OCI-LY1 (cell line): ENCODE results near the gene GBX1.

Source experiments
- H2AFZ ChIP-seq: fragments of 200-600 bp; sonication (generic), shearing (Covaris generic); 2 replicates; pipeline ENCODE4 v1.6.0; 2014; ENCODE audit warnings: antibody characterized with exemption, mild to moderate bottlenecking, low read length
- H3F3A ChIP-seq: fragments of 200-600 bp; sonication (generic), shearing (Covaris generic); 2 replicates; pipeline ENCODE4 v1.6.0; 2014; ENCODE audit warnings: mild to moderate bottlenecking, antibody characterized with exemption, low read length, moderate library complexity; ENCODE audit not compliant: insufficient read depth
- H3K27ac ChIP-seq: fragments of 200-600 bp; sonication (generic); 2 replicates; pipeline ENCODE4 v1.5.1; 2014; ENCODE audit warnings: low read length, mixed run types, mild to moderate bottlenecking, low read depth; ENCODE audit not compliant: poor library complexity, severe bottlenecking
- H3K27me3 ChIP-seq: fragments of 200-600 bp; sonication (generic); 2 replicates; pipeline ENCODE4 v1.6.0; 2014; ENCODE audit warnings: antibody characterized with exemption, mild to moderate bottlenecking, low read length, moderate library complexity; ENCODE audit not compliant: insufficient read depth
- H3K36me3 ChIP-seq: fragments of 200-600 bp; sonication (generic); 2 replicates; pipeline ENCODE4 v1.6.1; 2014; ENCODE audit warnings: mild to moderate bottlenecking, antibody characterized with exemption, low read length, moderate library complexity, mixed read lengths; ENCODE audit not compliant: insufficient read depth
- H3K4me1 ChIP-seq: fragments of 200-600 bp; sonication (generic); 2 replicates; pipeline ENCODE4 v1.5.1; 2014; ENCODE audit warnings: mild to moderate bottlenecking, low read length, moderate library complexity; ENCODE audit not compliant: insufficient read depth, severe bottlenecking
- H3K4me2 ChIP-seq: fragments of 200-600 bp; sonication (generic), shearing (Covaris generic); 2 replicates; pipeline ENCODE4 v1.6.1; 2014; ENCODE audit warnings: low read length
- H3K4me3 ChIP-seq: fragments of 200-600 bp; sonication (generic); 2 replicates; pipeline ENCODE4 v1.5.1; 2014; ENCODE audit warnings: low read length, low read depth, mild to moderate bottlenecking, mixed read lengths; ENCODE audit not compliant: poor library complexity, severe bottlenecking
- H3K79me2 ChIP-seq: fragments of 200-600 bp; shearing (Covaris generic); 2 replicates; pipeline ENCODE4 v1.6.1; 2016; ENCODE audit warnings: mixed run types, low read length, mixed read lengths; ENCODE audit not compliant: insufficient read depth
- H3K9ac ChIP-seq: fragments of 200-600 bp; sonication (generic), shearing (Covaris generic); 2 replicates; pipeline ENCODE4 v1.6.1; 2014; ENCODE audit warnings: mild to moderate bottlenecking, low read length, mixed read lengths
- H3K9me2 ChIP-seq: fragments of 200-600 bp; sonication (generic), shearing (Covaris generic); 2 replicates; pipeline ENCODE4 v1.6.1; 2014; ENCODE audit warnings: low read depth, mild to moderate bottlenecking, low read length, mixed read lengths
- H3K9me3 ChIP-seq: fragments of 200-600 bp; shearing (Covaris generic); 2 replicates; pipeline ENCODE4 v1.6.1; 2014; ENCODE audit warnings: low read length, mixed read lengths
- H4K20me1 ChIP-seq: fragments of 200-600 bp; sonication (generic), shearing (Covaris generic); 2 replicates; pipeline ENCODE4 v1.6.0; 2016; ENCODE audit warnings: mild to moderate bottlenecking, low read length; ENCODE audit not compliant: insufficient read depth
- EZH2 ChIP-seq: fragments of 200-600 bp; sonication (generic), shearing (Covaris generic); IDR thresholded peaks from 2 replicates; pipeline ENCODE4 v1.8.0; 2017; ENCODE audit warnings: borderline replicate concordance, mixed run types, mild to moderate bottlenecking, antibody characterized with exemption, low read length, moderate library complexity, mixed read lengths
- TF ChIP-seq, protein P1 (sequence below): fragments of 200-600 bp; sonication (generic), shearing (Covaris generic); IDR thresholded peaks from 2 replicates; pipeline ENCODE4 v1.5.1; 2017; ENCODE audit warnings: mild to moderate bottlenecking, antibody characterized with exemption, low read length, moderate library complexity, mixed read lengths

GBX1 gene

DNA sequence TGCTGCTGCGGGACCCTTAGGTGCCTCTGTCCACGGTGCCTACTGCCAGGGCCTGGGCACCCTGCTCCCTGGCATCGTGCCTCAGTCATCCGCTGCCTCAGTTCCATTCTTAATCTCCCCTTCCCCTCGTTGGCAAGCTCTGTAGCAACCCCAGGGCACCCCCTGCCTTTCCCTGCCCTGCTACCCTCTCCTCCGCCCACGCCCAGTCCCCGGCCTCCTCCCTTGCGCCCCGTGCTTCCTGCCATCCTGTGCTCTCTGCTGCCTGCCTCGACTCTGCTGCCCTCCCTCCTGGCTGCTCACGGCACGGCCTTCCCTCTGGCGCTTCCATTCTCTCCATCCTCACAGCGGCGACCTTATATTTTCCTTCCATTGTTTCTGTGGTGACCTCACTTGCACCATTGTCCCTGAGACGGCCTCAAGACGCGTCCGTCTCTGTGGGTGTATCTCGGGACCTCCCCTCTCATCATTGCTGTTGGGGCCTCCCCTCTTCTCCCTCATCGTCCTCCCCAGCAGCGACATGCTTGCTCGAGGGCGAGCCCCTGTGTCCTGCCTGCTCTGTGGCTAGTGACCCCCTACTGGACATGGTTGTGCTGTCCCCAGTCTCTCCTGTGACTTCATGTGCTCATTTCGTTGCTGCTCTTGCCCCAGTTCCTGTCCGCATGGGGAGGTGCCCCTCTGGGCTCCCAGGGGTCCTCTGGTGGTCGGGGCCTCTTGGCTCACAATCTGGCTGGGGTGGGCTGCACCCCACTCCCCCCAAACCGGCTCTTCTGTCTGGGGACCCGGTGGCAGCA lies 45.9 kb downstream of the GBX1 start:
- Histone ChIP-seq H3K79me2 (no peaks in the 10 kb centered on the region), H3K27ac (no peak overlapping the region), H3K4me2 (no peak overlapping the region), H3K4me1 (peaks cover 9% of the 10 kb centered on the region), H3K9ac (no peak overlapping the region), H3K9me3 (no peaks in the 10 kb centered on the region), H4K20me1 (no peaks in the 10 kb centered on the region), H3K27me3 (no peaks in the 10 kb centered on the region), H3K4me3 (no peak overlapping the region), H3K9me2 (no peaks in the 10 kb centered on the region), H2AFZ (no peak overlapping the region), H3K36me3 (no peaks in the 10 kb centered on the region), H3F3A (no peaks in the 10 kb centered on the region)
- no peak for TF ChIP-seq EZH2
- TF ChIP-seq, protein P1, sequence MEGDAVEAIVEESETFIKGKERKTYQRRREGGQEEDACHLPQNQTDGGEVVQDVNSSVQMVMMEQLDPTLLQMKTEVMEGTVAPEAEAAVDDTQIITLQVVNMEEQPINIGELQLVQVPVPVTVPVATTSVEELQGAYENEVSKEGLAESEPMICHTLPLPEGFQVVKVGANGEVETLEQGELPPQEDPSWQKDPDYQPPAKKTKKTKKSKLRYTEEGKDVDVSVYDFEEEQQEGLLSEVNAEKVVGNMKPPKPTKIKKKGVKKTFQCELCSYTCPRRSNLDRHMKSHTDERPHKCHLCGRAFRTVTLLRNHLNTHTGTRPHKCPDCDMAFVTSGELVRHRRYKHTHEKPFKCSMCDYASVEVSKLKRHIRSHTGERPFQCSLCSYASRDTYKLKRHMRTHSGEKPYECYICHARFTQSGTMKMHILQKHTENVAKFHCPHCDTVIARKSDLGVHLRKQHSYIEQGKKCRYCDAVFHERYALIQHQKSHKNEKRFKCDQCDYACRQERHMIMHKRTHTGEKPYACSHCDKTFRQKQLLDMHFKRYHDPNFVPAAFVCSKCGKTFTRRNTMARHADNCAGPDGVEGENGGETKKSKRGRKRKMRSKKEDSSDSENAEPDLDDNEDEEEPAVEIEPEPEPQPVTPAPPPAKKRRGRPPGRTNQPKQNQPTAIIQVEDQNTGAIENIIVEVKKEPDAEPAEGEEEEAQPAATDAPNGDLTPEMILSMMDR, result no peak

DNA sequence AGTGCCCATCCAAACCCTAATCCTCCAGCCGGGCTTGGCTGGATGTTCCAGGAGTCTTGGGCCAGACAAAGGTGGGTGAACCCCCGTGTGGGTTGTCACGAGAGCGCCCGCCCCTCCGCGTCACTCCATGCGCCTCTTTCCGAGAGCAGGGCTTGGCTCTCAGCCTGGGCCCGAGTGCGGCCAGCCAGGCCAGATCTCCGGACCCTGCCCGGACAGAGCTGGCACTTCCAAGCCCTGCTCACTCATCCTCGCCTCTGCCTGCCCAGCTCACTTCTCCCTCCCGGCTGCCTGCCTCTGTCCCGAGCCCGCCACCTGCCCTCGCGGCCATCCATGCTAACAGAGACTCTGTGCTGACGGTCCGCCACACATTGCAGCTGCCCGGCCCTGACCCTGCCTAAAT lies 46.6 kb downstream of the GBX1 start:
- Histone ChIP-seq H3K9me2 (no peaks in the 10 kb centered on the region), H3K36me3 (no peaks in the 10 kb centered on the region), H3K4me2 (no peak overlapping the region), H3K9me3 (no peaks in the 10 kb centered on the region), H3K79me2 (no peaks in the 10 kb centered on the region), H3K4me1 (peaks cover 9% of the 10 kb centered on the region), H3K27ac (no peak overlapping the region), H4K20me1 (no peaks in the 10 kb centered on the region), H3K9ac (no peak overlapping the region), H2AFZ (no peak overlapping the region), H3K27me3 (no peaks in the 10 kb centered on the region), H3F3A (no peaks in the 10 kb centered on the region), H3K4me3 (no peak overlapping the region)
- TF ChIP-seq, protein P1, result no peak
- TF ChIP-seq EZH2, result no peak

DNA sequence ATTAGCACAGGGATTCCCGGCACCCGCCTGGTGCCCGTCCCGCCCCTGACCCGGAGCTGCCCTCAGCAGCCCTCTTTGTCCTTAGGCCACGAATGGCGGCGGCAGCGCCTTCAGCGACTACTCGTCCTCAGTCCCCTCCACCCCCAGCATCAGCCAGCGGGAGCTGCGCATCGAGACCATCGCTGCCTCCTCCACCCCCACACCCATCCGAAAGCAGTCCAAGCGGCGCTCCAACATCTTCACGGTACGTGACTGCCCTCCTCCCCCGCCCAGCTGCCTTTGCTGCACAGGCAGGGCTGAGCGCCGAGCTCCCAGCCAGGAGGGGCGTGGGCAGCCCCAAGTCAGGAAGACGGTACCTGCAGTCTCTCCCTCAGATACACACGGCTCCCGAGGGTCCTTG lies 47.6 kb downstream of the GBX1 start:
- Histone ChIP-seq H3K9me3 (no peaks in the 10 kb centered on the region), H3K4me2 (no peak overlapping the region), H2AFZ (no peak overlapping the region), H3K9ac (no peak overlapping the region), H4K20me1 (no peaks in the 10 kb centered on the region), H3K79me2 (no peaks in the 10 kb centered on the region), H3K9me2 (no peaks in the 10 kb centered on the region), H3K36me3 (no peaks in the 10 kb centered on the region), H3K27me3 (no peaks in the 10 kb centered on the region), H3K4me3 (no peak overlapping the region), H3F3A (no peaks in the 10 kb centered on the region), H3K27ac (no peak overlapping the region), H3K4me1 (peaks cover 9% of the 10 kb centered on the region)
- no peak for TF ChIP-seq EZH2
- TF ChIP-seq, protein P1, result no peak
